GM23248 (cell line): ENCODE measurements around the gene POLR3A.

Source experiments
- EZH2 ChIP-seq: fragments of 200-600 bp; sonication (generic); IDR thresholded peaks from 2 replicates; pipeline ENCODE4 v1.6.1; 2018; ENCODE audit warnings: antibody characterized with exemption, mild to moderate bottlenecking; ENCODE audit not compliant: insufficient read depth, poor library complexity, severe bottlenecking
- EZH2phosphoT487 ChIP-seq: fragments of 200-600 bp; sonication (generic); IDR thresholded peaks from 2 replicates; pipeline ENCODE4 v1.6.1; 2018; ENCODE audit warnings: antibody characterized with exemption, moderate library complexity, mild to moderate bottlenecking, low read depth; ENCODE audit not compliant: insufficient read depth

DNA sequence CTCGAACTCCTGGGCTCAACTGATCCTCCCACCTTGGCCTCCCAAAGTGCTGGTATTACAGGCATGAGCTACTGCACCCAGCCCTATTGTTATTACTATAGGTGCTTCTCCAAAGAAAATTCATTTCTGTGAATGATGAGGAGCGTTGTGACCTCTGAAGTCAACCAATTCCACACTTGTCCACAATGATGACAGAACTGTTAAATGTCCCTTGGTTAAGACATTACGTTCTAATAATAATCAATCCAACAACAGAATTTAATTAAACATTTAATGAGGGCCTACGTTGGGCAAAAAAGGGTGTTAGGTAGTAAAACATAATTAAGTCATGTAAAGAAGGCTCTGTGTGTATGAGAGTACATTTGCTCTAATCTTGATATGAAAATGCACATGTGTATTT is 18.2 kb downstream of the POLR3A start:
- no peak for TF ChIP-seq EZH2
- no peak for TF ChIP-seq EZH2phosphoT487
